ENCODE data around the gene PIP5KL1.

GRCh38 chr9:127898433-127899127, 32.0 kb downstream of the PIP5KL1 start:
- TF ChIP-seq, protein P1, sequence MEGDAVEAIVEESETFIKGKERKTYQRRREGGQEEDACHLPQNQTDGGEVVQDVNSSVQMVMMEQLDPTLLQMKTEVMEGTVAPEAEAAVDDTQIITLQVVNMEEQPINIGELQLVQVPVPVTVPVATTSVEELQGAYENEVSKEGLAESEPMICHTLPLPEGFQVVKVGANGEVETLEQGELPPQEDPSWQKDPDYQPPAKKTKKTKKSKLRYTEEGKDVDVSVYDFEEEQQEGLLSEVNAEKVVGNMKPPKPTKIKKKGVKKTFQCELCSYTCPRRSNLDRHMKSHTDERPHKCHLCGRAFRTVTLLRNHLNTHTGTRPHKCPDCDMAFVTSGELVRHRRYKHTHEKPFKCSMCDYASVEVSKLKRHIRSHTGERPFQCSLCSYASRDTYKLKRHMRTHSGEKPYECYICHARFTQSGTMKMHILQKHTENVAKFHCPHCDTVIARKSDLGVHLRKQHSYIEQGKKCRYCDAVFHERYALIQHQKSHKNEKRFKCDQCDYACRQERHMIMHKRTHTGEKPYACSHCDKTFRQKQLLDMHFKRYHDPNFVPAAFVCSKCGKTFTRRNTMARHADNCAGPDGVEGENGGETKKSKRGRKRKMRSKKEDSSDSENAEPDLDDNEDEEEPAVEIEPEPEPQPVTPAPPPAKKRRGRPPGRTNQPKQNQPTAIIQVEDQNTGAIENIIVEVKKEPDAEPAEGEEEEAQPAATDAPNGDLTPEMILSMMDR (IDR thresholded peaks at IDR 0.05) = no peak
- TF ChIP-seq POLR2A (IDR thresholded peaks at IDR 0.05) (no peak), EP300 (IDR thresholded peaks at IDR 0.05) (peak; percentile 61)

Measured in ovary (tissue), 3 donors.